BJ (cell line): Measurements from ENCODE around the gene PDE4C. TPM values are rescaled to one million over a fixed set of nuclear protein-coding genes. Genes with fewer than 3 reads are reported as not detected.

Experiments used
- CTCF ChIA-PET: fragments of 350-600 bp; formaldehyde crosslinking; extraction: SDS; loops from one replicate; lab custom pipeline; 2021; ENCODE audit warnings: antibody characterized with exemption, inconsistent platforms; lab: Yijun Ruan, JAX
- POLR2A ChIA-PET: fragments of 300-600 bp; sonication (Branson Sonifier 250); formaldehyde crosslinking; extraction: SDS; loops from one replicate; lab custom pipeline; 2021; ENCODE audit warnings: antibody characterized with exemption; lab: Charles Lee
- DNase-seq: peaks from one replicate; pipeline ENCODE4 v3.0.0-alpha.2; 2011; ENCODE audit warnings: low read depth
- H3K27me3 ChIP-seq: 2 replicates; pipeline ENCODE4 v1.6.0; 2011; ENCODE audit warnings: low read length; ENCODE audit not compliant: control insufficient read depth, insufficient read depth
- H3K36me3 ChIP-seq: 2 replicates; pipeline ENCODE4 v1.5.1; 2011; ENCODE audit warnings: low read length; ENCODE audit not compliant: control insufficient read depth, insufficient read depth
- H3K4me3 ChIP-seq: 2 replicates; pipeline ENCODE4 v1.5.1; 2011; ENCODE audit warnings: low read depth, mild to moderate bottlenecking, control low read depth, low read length
- polyA plus RNA-seq: library from polyadenylated mRNA; depleted of rRNA; stranded (reverse); fragments of >200 nt; gene quantifications from 2 replicates; pipeline ENCODE4 v1.2.3, GENCODE V29; 2011
- TF ChIP-seq, protein P1 (sequence below): IDR thresholded peaks from 2 replicates; pipeline ENCODE4 v1.5.1; 2011; ENCODE audit warnings: low read depth, mild to moderate bottlenecking, control low read depth, inconsistent platforms, low read length, moderate library complexity; ENCODE audit not compliant: insufficient read depth

PDE4C gene
- polyA plus RNA-seq, 1 experiment, result 0.06 TPM

DNA sequence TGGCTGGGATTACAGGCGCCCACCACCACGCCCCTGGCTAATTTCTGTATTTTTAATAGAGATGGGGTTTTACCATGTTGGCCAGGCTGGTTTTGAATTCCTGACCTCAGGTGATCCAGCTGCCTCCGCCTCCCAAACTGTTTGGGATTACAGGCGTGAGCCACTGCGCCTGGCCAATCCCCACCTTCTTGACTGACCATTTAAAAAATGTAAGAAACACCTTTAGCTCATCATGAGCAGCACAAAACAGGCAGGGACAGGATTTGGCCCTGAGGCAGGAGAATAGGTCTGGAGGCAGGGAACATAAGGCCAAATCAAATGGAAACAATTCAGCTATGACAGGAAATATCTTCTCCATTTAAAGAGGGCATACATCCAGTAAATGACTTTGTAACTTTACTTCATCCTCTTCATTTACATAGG lies 34.6 kb downstream of the PDE4C start:
- Histone ChIP-seq H3K36me3 (peaks cover 4% of the 10 kb centered on the region; the same call in 1 of the 2 replicates), H3K4me3 (peak overlapping the region; percentile 64), H3K27me3 (no peaks in the 10 kb centered on the region)
- ChIA-PET POLR2A (no interaction called here), CTCF (interaction anchor here (0.7 to 2.8 kb wide), 14 partner anchors 9 to 137 kb away, joined by 3 to 49 read pairs (median 4); no protein-coding TSS in a partner anchor)
- DNase-seq, result no peak
- TF ChIP-seq, protein P1, sequence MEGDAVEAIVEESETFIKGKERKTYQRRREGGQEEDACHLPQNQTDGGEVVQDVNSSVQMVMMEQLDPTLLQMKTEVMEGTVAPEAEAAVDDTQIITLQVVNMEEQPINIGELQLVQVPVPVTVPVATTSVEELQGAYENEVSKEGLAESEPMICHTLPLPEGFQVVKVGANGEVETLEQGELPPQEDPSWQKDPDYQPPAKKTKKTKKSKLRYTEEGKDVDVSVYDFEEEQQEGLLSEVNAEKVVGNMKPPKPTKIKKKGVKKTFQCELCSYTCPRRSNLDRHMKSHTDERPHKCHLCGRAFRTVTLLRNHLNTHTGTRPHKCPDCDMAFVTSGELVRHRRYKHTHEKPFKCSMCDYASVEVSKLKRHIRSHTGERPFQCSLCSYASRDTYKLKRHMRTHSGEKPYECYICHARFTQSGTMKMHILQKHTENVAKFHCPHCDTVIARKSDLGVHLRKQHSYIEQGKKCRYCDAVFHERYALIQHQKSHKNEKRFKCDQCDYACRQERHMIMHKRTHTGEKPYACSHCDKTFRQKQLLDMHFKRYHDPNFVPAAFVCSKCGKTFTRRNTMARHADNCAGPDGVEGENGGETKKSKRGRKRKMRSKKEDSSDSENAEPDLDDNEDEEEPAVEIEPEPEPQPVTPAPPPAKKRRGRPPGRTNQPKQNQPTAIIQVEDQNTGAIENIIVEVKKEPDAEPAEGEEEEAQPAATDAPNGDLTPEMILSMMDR, result no peak

DNA sequence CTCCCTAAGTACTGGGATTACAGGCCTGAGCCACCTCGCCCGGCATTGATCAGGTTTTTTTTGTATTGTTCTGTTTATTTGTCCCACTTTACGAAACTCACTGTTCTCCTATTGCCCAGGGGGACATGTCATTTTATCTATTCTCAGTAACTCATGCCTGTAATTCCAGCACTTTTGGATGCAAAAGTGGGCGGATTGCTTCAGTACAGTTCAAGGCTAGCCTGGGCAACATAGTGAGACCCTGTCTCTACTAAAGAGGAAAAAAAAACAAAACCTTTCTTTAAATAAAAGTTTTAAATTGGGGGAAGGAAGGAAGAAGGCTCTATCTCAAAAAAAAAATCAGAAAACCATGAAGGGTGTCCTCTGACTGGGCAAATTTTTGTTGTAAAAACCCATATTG lies 36.0 kb downstream of the PDE4C start:
- POLR2A ChIA-PET, result no interaction called here
- Histone ChIP-seq H3K36me3 (no peaks in the 10 kb centered on the region), H3K4me3 (no peak overlapping the region), H3K27me3 (no peaks in the 10 kb centered on the region)
- TF ChIP-seq, protein P1, result no peak
- DNase-seq, result no peak
- CTCF ChIA-PET, result interaction anchor here (0.8 to 1.0 kb wide), 2 partner anchors 13 to 62 kb away, joined by 4 read pairs; no protein-coding TSS in a partner anchor

DNA sequence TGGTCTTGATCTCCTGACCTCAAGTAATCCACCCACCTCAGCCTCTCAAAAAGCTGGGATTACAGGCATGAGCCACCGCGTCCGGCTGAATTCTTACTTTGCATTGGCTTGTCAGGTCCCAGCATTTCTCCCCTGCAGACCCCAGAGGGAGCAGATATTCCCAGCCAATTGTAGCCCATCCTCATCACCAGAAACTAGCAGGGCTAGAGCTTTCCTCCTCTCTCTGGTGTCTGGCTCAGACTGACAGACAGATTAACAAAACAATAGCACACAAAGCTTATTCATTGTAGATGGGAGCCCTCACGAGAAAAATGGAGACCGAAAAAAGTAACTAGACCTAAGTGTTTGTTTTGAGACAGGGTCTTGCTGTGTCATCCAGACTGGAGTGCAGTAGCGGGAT lies 40.7 kb downstream of the PDE4C start:
- no peaks in the 10 kb centered on the region for H3K36me3 ChIP-seq
- DNase-seq, result no peak
- TF ChIP-seq, protein P1, result no peak
- H3K27me3 ChIP-seq, result no peaks in the 10 kb centered on the region
- POLR2A ChIA-PET, result no interaction called here
- H3K4me3 ChIP-seq, result no peak overlapping the region
- CTCF ChIA-PET, result interaction anchor here (0.8 to 3.3 kb wide), 5 partner anchors 17 to 230 kb away, joined by 3 to 21 read pairs (median 7); partner anchors contain the start of gene PIK3R2

DNA sequence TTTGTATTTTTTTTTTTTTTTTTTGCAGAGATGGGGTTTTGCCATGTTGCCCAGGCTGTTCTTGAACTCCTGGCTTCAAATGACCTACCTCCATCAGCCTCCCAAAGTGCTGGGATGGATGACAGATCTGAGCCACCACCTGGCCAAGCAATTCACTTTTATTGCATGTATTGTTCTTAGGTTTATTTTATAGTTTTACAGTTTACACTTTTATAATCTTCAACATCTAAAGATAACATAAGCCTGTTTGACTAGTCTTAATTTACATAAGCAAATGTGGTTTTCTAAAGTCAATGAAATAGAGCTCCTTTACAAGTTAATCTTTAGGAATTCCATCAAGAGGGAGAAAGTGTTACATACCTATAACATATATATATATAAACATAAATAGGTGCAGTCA lies 42.7 kb downstream of the PDE4C start:
- TF ChIP-seq, protein P1, result no peak
- ChIA-PET POLR2A (no interaction called here), CTCF (interaction anchor here (0.9 to 5.1 kb wide), 4 partner anchors 12 to 145 kb away, joined by 3 to 19 read pairs (median 5); no protein-coding TSS in a partner anchor)
- H3K4me3 ChIP-seq, result no peak overlapping the region
- H3K27me3 ChIP-seq, result no peaks in the 10 kb centered on the region
- DNase-seq, result no peak
- no peaks in the 10 kb centered on the region for H3K36me3 ChIP-seq

DNA sequence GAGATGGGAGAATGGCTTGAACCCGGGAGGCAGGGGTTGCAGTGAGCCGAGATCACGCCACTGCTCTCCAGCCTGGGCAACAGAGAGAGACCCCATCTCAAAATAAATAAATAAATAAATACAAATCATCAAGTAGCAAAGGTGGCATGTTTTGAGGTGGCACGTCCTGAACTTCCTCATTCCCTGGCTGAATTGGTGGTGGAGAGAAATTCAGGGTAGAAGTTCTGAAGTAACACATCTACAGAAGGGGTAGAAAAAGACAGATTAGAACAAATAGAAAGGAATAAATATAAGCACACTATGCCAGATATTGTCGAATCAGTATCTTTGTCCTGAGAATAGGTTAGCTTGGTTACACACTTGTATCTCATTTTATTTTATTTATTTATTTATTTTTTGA lies 46.3 kb downstream of the PDE4C start:
- TF ChIP-seq, protein P1, result no peak
- POLR2A ChIA-PET, result no interaction called here
- no peak overlapping the region for H3K4me3 ChIP-seq
- CTCF ChIA-PET, result interaction anchor here (0.6 to 5.1 kb wide), 2 partner anchors 12 to 71 kb away, joined by 5 to 19 read pairs; no protein-coding TSS in a partner anchor
- DNase-seq, result no peak
- H3K36me3 ChIP-seq, result no peaks in the 10 kb centered on the region
- no peaks in the 10 kb centered on the region for H3K27me3 ChIP-seq
